Measurements from ENCODE around the gene GPRIN1.

The GPRIN1 gene

GRCh38 chr5:176643491-176644219 is 33.7 kb upstream of the GPRIN1 start:
- in situ Hi-C loops (cut with MboI; ENCODE audit: low sequenced_read_pairs) = no loop called here

DNA sequence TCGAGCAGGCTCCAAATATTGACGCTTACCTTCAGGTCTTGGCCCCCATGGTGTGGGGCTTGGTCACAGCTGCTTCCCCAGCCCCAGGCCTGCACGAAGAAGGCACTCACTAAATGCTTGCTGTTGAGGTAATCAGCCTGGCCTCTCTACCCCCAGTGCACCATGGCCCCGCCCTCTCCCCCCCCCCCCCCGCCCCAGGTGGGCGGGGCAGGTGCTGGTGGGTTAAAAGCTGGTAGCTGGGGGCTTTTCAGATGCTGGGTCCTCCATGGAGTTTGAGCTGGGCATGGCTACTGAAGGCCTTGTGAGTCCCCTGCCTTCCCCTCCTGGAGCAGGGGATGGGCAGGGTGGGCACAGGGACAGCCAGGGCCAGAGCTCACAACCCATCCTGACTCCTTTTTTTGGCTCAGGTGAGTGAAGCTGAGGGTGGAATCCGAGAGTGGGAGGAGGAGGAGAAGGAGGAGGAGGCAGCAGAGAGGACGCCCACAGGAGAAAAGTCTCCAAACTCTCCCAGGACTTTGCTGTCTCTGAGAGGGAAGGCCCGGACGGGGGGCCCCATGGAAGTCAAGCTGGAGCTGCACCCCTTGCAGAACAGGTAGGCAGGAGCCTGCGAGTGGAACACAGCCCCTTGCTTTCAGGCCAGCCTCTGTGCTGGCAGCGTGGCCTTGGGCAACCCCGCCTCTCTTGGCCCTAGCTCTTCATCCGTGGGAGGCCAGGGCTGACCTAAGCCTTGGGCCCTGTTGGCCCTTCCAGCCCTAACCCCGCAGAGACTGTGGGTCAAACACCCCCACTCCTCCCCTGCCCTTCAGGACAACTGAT is 32.9 kb upstream of the GPRIN1 start:
- in situ Hi-C loops (cut with MboI; ENCODE audit: low sequenced_read_pairs) = no loop called here

- in situ Hi-C loops (cut with MboI; ENCODE audit: low sequenced_read_pairs) = no loop called here
Measured at GRCh38 chr5:176640616-176641015, 30.7 kb upstream of the GPRIN1 start.

GRCh38 chr5:176639981-176640380 is 30.0 kb upstream of the GPRIN1 start:
- in situ Hi-C loops (cut with MboI; ENCODE audit: low sequenced_read_pairs) = no loop called here

DNA sequence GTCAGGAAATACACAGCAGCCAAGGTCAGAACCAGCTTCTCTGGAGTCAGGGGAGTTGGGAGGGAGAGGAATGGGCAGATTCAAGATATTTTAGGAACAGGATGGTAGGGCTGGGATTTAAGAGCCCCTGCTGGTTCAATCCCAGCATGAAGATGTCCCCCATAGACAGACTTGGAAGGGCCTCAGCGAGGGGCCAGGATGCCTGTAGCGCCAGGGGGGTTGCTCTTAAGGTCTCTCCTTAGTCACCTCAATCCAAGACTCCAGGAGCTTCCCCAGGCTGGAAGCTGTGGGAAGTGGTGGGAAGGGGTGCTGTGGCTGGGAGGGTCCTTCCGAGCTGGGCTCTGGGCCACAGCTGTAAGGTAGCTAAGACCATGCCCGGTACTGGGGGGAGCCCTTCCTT is 29.3 kb upstream of the GPRIN1 start:
- in situ Hi-C loops (cut with MboI; ENCODE audit: low sequenced_read_pairs) = no loop called here

GRCh38 chr5:176638437-176638836 is 28.5 kb upstream of the GPRIN1 start:
- in situ Hi-C loops (cut with MboI; ENCODE audit: low sequenced_read_pairs) = no loop called here

DNA sequence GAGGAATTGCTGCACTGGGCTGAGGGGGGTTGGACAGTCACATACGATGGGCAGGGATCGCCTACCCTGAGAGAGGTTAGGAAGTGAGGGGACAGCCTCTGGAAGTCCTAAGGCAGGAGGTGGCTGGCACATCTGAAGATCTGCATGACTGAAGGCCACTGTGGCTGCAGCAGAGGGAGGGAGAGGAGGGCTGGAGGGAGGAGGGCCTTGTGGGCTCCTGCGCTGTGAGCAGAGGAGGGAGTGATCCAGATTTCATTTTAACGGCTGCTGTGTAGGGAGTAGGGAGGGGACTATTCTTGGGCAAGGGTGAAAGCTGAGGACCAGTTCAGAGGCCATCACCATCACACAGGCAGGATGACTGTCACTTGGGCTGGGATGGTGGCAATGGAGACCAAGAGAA is 27.6 kb upstream of the GPRIN1 start:
- in situ Hi-C loops (cut with MboI; ENCODE audit: low sequenced_read_pairs) = no loop called here

GRCh38 chr5:176636426-176636825 is 26.5 kb upstream of the GPRIN1 start:
- in situ Hi-C loops (cut with MboI; ENCODE audit: low sequenced_read_pairs) = no loop called here

GRCh38 chr5:176633598-176633997 is 23.6 kb upstream of the GPRIN1 start:
- in situ Hi-C loops (cut with MboI; ENCODE audit: low sequenced_read_pairs) = no loop called here

GRCh38 chr5:176632745-176633144 is 22.8 kb upstream of the GPRIN1 start:
- in situ Hi-C loops (cut with MboI; ENCODE audit: low sequenced_read_pairs) = no loop called here

DNA sequence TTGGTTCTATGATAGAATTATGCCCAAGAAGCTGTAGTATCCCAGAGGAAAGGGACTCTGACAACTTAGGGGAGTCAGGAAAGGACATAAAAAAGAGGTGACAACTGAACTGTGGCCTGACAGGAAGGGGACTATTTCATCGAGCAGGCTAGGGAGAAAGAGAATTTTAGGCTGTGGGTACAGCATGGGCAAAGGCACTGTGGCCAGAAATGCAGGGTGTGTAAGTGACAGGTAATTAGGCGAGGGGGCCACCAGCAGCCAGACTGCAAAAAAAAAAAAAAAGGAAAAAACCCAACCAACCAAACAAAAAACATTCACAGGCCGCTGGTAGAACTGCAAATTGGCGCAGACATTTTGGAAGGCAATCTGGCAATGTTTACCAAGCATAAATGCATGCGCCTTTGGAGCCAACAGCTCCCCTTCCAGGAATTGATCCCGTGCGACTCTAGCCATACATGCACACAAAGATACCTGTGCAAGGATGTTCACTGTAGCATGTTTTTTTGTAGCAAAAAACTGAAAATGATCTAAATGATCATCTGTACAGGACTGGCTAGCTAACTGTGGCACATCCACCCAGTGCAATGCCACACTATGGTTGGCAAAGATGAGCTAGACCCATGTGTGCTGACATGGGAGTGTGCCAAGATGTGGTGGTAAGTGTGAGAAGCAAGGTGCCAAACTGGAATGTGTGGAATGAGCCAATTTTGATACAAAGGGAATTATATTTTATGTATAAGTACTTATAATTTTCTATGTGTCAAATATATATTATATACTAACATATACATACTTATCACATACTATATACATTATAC is 21.6 kb upstream of the GPRIN1 start:
- in situ Hi-C loops (cut with MboI; ENCODE audit: low sequenced_read_pairs) = no loop called here

DNA sequence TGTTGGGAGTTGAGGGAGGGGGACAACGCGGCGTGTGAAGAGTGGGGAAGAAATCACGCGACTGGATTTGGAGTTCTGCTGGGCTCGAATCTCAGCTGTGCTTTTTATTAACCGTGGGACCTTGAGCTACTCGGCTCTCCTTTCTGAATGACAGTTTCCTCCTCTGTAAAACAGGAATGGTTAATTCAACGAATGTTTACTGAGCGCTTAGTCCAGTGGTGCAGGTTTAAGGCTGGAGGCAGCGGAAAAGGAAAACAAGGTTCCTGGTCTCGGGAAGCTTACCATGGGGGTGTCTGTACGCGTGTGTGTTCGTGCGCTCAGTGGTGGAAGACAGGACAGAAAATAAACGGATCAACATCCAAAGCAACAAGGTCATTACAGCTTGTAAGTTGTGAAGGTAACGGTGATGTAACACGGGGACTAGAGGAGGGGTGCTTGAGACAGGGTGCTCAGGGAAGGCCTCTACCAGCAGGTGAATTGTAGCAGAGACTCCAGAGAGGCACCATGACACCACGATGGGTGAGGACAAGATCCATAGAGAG is 20.8 kb upstream of the GPRIN1 start:
- in situ Hi-C loops (cut with MboI; ENCODE audit: low sequenced_read_pairs) = no loop called here

- in situ Hi-C loops (cut with MboI; ENCODE audit: low sequenced_read_pairs) = no loop called here
Measured at GRCh38 chr5:176629853-176630680, 20.1 kb upstream of the GPRIN1 start, which contains the start of the genes EIF4E1B and SNCB. EIF4E1B (plus strand) TSS chr5:176630675; CDS start chr5:176642788, 12,113 bp downstream. SNCB (minus strand) TSS chr5:176630534; CDS start chr5:176629654, 880 bp downstream.

DNA sequence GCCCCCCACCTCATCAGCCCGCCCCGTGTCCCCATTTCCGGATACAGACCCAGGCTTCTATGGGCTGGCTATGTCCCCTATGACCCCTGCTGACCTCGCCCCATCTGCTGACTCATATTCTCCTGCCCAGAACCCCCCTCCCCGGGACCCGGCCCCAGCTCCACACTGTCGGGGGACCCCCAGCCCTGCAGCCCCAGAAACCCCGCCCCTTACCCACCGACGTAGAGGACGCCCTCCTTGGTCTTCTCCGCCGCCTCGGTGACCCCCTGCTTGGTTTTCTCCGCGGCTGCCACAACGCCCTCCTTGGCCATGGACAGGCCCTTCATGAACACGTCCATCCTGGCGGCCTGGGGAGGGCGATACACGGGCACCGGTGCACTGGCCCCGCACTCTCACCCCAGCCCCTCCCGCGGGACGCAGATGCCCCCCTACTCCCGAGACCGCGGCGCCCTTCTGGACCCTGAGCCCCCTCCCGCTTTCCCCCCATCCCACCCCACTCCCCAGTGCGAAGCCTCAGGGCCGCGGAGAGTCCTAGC is 19.4 kb upstream of the GPRIN1 start:
- in situ Hi-C loops (cut with MboI; ENCODE audit: low sequenced_read_pairs) = no loop called here

DNA sequence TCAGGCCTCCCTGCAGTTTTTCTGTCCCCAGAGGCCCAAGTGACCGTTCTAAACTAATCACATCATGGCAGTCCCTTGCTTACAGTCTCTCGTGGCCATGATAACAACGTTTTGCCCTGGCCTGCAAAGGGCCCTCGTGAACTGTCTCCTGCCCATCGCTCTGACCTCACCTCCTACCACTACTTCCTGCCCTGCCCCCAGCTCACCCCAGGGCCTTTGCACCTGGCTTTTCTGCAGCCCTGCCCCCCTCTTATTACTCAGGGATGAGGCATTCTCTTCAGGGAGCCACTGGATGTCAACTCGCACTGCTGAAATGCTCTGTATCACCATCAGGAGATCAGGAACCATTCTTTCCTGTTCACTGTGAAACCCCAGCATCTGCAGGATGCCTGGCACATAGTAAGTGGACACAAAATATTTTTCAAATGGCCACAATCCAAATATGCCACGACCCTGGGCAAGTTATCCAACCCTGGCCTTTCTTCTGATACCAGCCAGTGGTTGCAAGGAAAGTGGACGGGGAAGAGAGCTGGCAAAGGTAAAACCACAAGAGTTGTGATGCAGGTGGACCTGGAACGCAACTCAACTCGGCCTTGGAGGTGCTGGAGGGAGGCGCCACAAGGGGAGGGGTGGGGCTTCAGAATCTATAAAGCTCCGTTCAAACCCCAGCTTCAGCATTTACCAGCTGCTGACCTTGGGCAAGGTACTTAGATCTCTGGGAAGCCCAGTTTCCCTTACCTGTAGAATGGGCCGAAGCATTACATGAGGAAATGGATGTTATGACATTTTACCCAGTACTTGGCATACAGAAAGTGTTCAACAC is 18.7 kb upstream of the GPRIN1 start:
- in situ Hi-C loops (cut with MboI; ENCODE audit: low sequenced_read_pairs) = no loop called here

DNA sequence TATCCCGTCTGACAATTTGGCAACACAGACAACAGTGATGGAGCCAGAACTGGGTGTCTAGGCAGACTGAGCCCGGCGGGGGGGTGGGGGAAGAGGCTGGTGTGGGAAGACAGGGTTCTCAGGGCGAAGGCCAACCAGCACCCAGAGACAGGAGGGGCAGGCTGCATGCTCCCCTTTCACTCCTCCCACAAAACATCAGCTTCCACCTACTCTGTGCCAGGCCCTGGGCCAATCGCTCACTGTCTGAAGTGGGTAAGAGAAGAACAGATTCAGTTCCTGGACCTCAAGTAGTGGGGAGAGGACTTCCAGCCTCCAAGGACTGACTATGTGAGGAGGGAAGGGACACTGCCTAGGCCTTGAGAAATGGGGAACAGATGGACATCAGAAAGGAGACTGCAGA is 17.6 kb upstream of the GPRIN1 start:
- in situ Hi-C loops (cut with MboI; ENCODE audit: low sequenced_read_pairs) = no loop called here

DNA sequence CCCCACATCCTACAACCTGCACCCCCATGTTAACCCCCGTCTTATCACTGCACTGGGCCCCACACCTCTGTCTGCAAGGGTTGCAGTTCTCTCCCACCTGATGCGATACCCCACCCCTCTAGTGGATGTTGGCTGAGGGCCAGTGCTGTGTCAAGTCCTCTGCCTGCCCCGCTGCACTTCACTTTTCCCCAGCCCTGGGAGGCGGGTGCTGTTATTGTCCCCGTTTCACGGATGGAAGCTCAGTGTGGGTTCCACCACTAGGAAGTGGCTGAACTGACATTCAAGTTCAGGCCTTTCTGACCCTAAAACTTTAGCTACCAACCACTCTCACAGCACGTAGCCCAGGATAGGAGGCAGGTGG is 16.9 kb upstream of the GPRIN1 start:
- in situ Hi-C loops (cut with MboI; ENCODE audit: low sequenced_read_pairs) = no loop called here

GRCh38 chr5:176625966-176626875 is 16.3 kb upstream of the GPRIN1 start:
- in situ Hi-C loops (cut with MboI; ENCODE audit: low sequenced_read_pairs) = no loop called here
